Motor neuron (in vitro differentiated cells): ENCODE data around the gene NCBP2. TPM values are rescaled to one million over a fixed set of nuclear protein-coding genes. Genes with fewer than 3 reads are reported as not detected.
"Not testable (repeated sequence)": the region's sequence is repeated elsewhere in the genome, so short reads cannot be mapped to it uniquely, and the experiment has no call there.

ENCODE experiments used
- ATAC-seq, 8 experiments: fragments of 200-7000 bp; cut with Tn5 transposase; replicated peaks in 6 of 8; 2 replicates each; pipeline ENCODE4 v1.8.0; 2021; ENCODE audit warnings: mild to moderate bottlenecking in 8 of 8, moderate library complexity in 8 of 8
- H3K27ac ChIP-seq, 2 donors: fragments of 250-450 bp; sonication (Bioruptor Pico); 2 replicates each; pipeline ENCODE4 v1.9.0; 2021; ENCODE audit warnings: antibody characterized with exemption in 2 of 2, mild to moderate bottlenecking in 2 of 2, moderate library complexity in 1 of 2
- H3K4me1 ChIP-seq, 2 donors: fragments of 250-450 bp; sonication (Bioruptor Pico); replicated peaks in 1 of 2; 2 replicates each; pipeline ENCODE4 v1.6.1; 2021; ENCODE audit warnings: antibody characterized with exemption in 2 of 2, mild to moderate bottlenecking in 2 of 2, moderate library complexity in 1 of 2
- H3K4me3 ChIP-seq, 5 donors: fragments of 250-450 bp; sonication (Bioruptor Pico); 2 replicates each; pipeline ENCODE4 v1.9.0; 2021; ENCODE audit warnings: antibody characterized with exemption in 5 of 5, mild to moderate bottlenecking in 5 of 5, moderate library complexity in 4 of 5
- WGBS, 10 experiments: fragments of 450-650 bp; shearing (Covaris generic); methylation state at CpG; one replicate each; pipeline ENCODE4 v1.0.0; 2022; 5-methylcytosine and 5-hydroxymethylcytosine counted together
- in situ Hi-C, 9 experiments: fragments of 400-800 bp; cut with MboI; loops; one replicate each; pipeline ENCODE4 v1.15.0; 2021; ENCODE audit warnings: low sequenced_read_pairs in 9 of 9, low pct_unique_long_range_greater_than_20kb in 2 of 9; ENCODE audit not compliant: unreplicated experiment in 9 of 9
- total RNA-seq, 8 experiments: library from RNA; unstranded; fragments of 300-600 nt; gene quantifications; 2 replicates each; pipeline versions ENCODE4 v1.2.3 to v1.2.4, GENCODE V29; 2022

NCBP2 gene
- total RNA-seq, 8 experiments from 2014 or later: 83.9 to 130 (median 96.8) TPM

GRCh38 chr3:196944037-196944790 is 1.9 kb upstream of the NCBP2 start:
- in situ Hi-C loops, ATAC-seq, H3K27ac ChIP-seq: not testable (repeated sequence)
- H3K4me1 ChIP-seq: peaks cover 15 to 20% of the 10 kb centered on the region in 2 donors
- H3K4me3 ChIP-seq: peak overlapping the region in 2 of 5 donors; percentile 80 to 89
- 50 to 100% (median 77%) methylated on average over 1 to 9 of the region's 14 CpGs; no CpG with 5 or more reads in 3 of the 10 experiments for WGBS, 10 experiments

GRCh38 chr3:196942915-196943277 is 568 bp upstream of the NCBP2 start:
- WGBS, 10 experiments: 0% methylated on average over 1 to 9 of the region's 25 CpGs; no CpG with 5 or more reads in 5 of the 10 experiments
- Histone ChIP-seq H3K4me1 (peaks cover 15 to 20% of the 10 kb centered on the region in 2 donors), H3K27ac (peak overlapping the region; percentile 84 to 98), H3K4me3 (peak overlapping the region; percentile 70 to 91 (median 80))
- in situ Hi-C loops: no loop called here
- peak in 3 of 8 experiments; percentile 5 to 6 (median 5) for ATAC-seq

GRCh38 chr3:196941729-196942225 is 551 bp downstream of the NCBP2 start:
- 0 to 1% (median 0%) methylated on average over 2 to 19 of the region's 31 CpGs; no CpG with 5 or more reads in 4 of the 10 experiments for WGBS, 10 experiments
- ATAC-seq: peak; percentile 50 to 63 (median 57)
- peak overlapping the region; percentile 70 to 91 (median 80) for H3K4me3 ChIP-seq

GRCh38 chr3:196938576-196938975 is 3.8 kb downstream of the NCBP2 start:
- H3K27ac ChIP-seq: no peak overlapping the region
- peaks cover 11 to 14% of the 10 kb centered on the region in 2 donors for H3K4me1 ChIP-seq
- in situ Hi-C loops: no loop called here
- 90 to 100% (median 100%) methylated on average over 1 to 5 of the region's 5 CpGs; no CpG with 5 or more reads in 2 of the 10 experiments for WGBS, 10 experiments
- H3K4me3 ChIP-seq: no peak overlapping the region
- ATAC-seq: no peak

More at GRCh38 chr3:196941729-196942225, 551 bp downstream of the NCBP2 start:
- H3K27ac ChIP-seq: peak overlapping the region; percentile 97 to 98
- in situ Hi-C loops: no loop called here
- H3K4me1 ChIP-seq: peaks cover 15 to 20% of the 10 kb centered on the region in 2 donors

- Histone ChIP-seq H3K4me3 (no peak overlapping the region), H3K4me1 (peaks cover 8 to 12% of the 10 kb centered on the region in 2 donors), H3K27ac (no peak overlapping the region)
- 11 to 100% (median 85%) methylated on average over 1 to 2 of the region's 2 CpGs; no CpG with 5 or more reads in 2 of the 10 experiments for WGBS, 10 experiments
- ATAC-seq: no peak
- in situ Hi-C loops: no loop called here
Observed at GRCh38 chr3:196938124-196938523, 4.2 kb downstream of the NCBP2 start.

- ATAC-seq: no peak
- H3K4me3 ChIP-seq: no peak overlapping the region
- 41 to 100% (median 86%) methylated on average over 1 to 3 of the region's 3 CpGs; no CpG with 5 or more reads in 2 of the 10 experiments for WGBS, 10 experiments
- no peak overlapping the region for H3K27ac ChIP-seq
- in situ Hi-C loops: no loop called here
- peaks cover 8 to 12% of the 10 kb centered on the region in 2 donors for H3K4me1 ChIP-seq
Observed at GRCh38 chr3:196936288-196936687, 6.0 kb downstream of the NCBP2 start.

GRCh38 chr3:196932600-196932999 is 9.7 kb downstream of the NCBP2 start:
- ATAC-seq: no peak
- 60 to 100% (median 90%) methylated on average over 1 to 3 of the region's 3 CpGs; no CpG with 5 or more reads in 2 of the 10 experiments for WGBS, 10 experiments
- Histone ChIP-seq H3K4me1 (no peaks in the 10 kb centered on the region), H3K27ac (no peak overlapping the region), H3K4me3 (no peak overlapping the region)
- in situ Hi-C loops: no loop called here

- 80 to 100% (median 91%) methylated on average over 1 to 9 of the region's 12 CpGs for WGBS, 10 experiments
- Histone ChIP-seq H3K4me3 (no peak overlapping the region), H3K27ac (no peak overlapping the region), H3K4me1 (no peaks in the 10 kb centered on the region)
- in situ Hi-C loops: no loop called here
- no peak for ATAC-seq
Observed at GRCh38 chr3:196931828-196932587, 10.3 kb downstream of the NCBP2 start.

GRCh38 chr3:196931157-196931556 is 11.2 kb downstream of the NCBP2 start:
- in situ Hi-C loops: no loop called here
- ATAC-seq: no peak
- Histone ChIP-seq H3K4me3 (no peak overlapping the region), H3K27ac (no peak overlapping the region), H3K4me1 (no peaks in the 10 kb centered on the region)
- 88 to 100% (median 100%) methylated on average over 1 to 4 of the region's 4 CpGs for WGBS, 10 experiments

- WGBS, 10 experiments: 33 to 93% (median 83%) methylated on average over 1 to 6 of the region's 7 CpGs; no CpG with 5 or more reads in 1 of the 10 experiments
- no peak overlapping the region for H3K27ac ChIP-seq
- no peaks in the 10 kb centered on the region for H3K4me1 ChIP-seq
- H3K4me3 ChIP-seq: no peak overlapping the region
- ATAC-seq: no peak
- in situ Hi-C loops: no loop called here
Observed at GRCh38 chr3:196927571-196928453, 14.5 kb downstream of the NCBP2 start.

GRCh38 chr3:196920733-196921132 is 21.6 kb downstream of the NCBP2 start:
- ATAC-seq: peak in 1 of 8 experiments; percentile 12
- WGBS, 10 experiments: 72 to 100% (median 100%) methylated on average over 1 to 2 of the region's 2 CpGs; no CpG with 5 or more reads in 1 of the 10 experiments
- Histone ChIP-seq H3K4me1 (no peaks in the 10 kb centered on the region), H3K4me3 (no peak overlapping the region), H3K27ac (no peak overlapping the region)
- in situ Hi-C loops: no loop called here

GRCh38 chr3:196918968-196919367 is 23.4 kb downstream of the NCBP2 start:
- in situ Hi-C loops: no loop called here

More at GRCh38 chr3:196918968-196919367, 23.4 kb downstream of the NCBP2 start:
- Histone ChIP-seq H3K4me3 (no peak overlapping the region), H3K27ac (no peak overlapping the region), H3K4me1 (no peaks in the 10 kb centered on the region)
- no peak for ATAC-seq
- 80 to 100% (median 94%) methylated on average over 1 to 2 of the region's 2 CpGs; no CpG with 5 or more reads in 1 of the 10 experiments for WGBS, 10 experiments
